ENCODE measurements around the gene KRTAP4-5.

DNA sequence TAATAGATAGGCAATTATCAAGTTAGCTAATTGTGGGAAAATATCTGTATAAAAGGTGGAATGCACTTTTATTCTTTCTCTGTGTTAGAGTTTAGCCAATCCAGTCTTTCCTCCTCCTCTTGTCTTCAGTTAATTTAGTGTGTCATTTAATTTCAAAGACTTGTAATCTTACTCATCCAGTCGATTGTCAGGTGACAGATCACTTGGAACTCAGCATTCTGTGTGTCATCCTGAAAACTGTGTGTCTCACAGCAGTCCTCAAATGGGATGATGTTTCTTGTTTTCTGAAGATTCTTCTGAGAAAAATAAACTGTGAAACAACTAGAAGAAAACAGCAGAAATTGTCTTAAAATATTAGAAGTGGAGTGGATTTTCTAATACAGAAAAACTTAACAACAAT is 35.4 kb upstream of the KRTAP4-5 start:
- TF ChIP-seq CTCF (IDR thresholded peaks at IDR 0.05; ENCODE audit: insufficient read depth, low read length) = no peak
- TF ChIP-seq, protein P1, sequence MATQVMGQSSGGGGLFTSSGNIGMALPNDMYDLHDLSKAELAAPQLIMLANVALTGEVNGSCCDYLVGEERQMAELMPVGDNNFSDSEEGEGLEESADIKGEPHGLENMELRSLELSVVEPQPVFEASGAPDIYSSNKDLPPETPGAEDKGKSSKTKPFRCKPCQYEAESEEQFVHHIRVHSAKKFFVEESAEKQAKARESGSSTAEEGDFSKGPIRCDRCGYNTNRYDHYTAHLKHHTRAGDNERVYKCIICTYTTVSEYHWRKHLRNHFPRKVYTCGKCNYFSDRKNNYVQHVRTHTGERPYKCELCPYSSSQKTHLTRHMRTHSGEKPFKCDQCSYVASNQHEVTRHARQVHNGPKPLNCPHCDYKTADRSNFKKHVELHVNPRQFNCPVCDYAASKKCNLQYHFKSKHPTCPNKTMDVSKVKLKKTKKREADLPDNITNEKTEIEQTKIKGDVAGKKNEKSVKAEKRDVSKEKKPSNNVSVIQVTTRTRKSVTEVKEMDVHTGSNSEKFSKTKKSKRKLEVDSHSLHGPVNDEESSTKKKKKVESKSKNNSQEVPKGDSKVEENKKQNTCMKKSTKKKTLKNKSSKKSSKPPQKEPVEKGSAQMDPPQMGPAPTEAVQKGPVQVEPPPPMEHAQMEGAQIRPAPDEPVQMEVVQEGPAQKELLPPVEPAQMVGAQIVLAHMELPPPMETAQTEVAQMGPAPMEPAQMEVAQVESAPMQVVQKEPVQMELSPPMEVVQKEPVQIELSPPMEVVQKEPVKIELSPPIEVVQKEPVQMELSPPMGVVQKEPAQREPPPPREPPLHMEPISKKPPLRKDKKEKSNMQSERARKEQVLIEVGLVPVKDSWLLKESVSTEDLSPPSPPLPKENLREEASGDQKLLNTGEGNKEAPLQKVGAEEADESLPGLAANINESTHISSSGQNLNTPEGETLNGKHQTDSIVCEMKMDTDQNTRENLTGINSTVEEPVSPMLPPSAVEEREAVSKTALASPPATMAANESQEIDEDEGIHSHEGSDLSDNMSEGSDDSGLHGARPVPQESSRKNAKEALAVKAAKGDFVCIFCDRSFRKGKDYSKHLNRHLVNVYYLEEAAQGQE (IDR thresholded peaks at IDR 0.05; ENCODE audit: insufficient replicate concordance, low read depth) = no peak
